SK-N-MC (cell line): ENCODE measurements around the gene RREB1.

Experiments
- EZH2 ChIP-seq: fragments of 200-600 bp; sonication (generic); IDR thresholded peaks from one replicate; pipeline ENCODE4 v1.6.1; 2017; ENCODE audit warnings: antibody characterized with exemption
- FOXP2 ChIP-seq: optimal IDR thresholded peaks from 2 replicates; pipeline ENCODE3; 2011; ENCODE audit warnings: mild to moderate bottlenecking, moderate library complexity; ENCODE audit not compliant: insufficient read depth; ENCODE audit errors: extremely low read length, control extremely low read depth
- POLR2AphosphoS5 ChIP-seq: IDR thresholded peaks from 2 replicates; pipeline ENCODE4 v1.6.1; 2012; ENCODE audit warnings: mild to moderate bottlenecking, low read depth, low read length, borderline replicate concordance

- TF ChIP-seq EZH2 (no peak), POLR2AphosphoS5 (no peak), FOXP2 (no peak)
Observed at GRCh38 chr6:7241160-7241559, 133.4 kb downstream of the RREB1 start.
